Suprapubic skin (tissue), 4 donors: ENCODE results near the gene CABP2. TPM values are rescaled to one million over a fixed set of nuclear protein-coding genes. Genes with fewer than 3 reads are reported as not detected.
A peak's percentile ranks its signal among the peaks of the same experiment; 100 is the strongest.

Experiments
- DNase-seq, 2 donors: peaks; one replicate each; pipeline ENCODE4 v3.0.0-alpha.2; 2019; ENCODE audit warnings: low spot score in 2 of 2
- H3K27ac ChIP-seq: fragments of 200-600 bp; sonication (generic); one replicate; pipeline ENCODE4 v1.5.1; 2019
- H3K27me3 ChIP-seq: fragments of 200-600 bp; sonication (generic); one replicate; pipeline ENCODE4 v1.5.1; 2019
- H3K36me3 ChIP-seq: fragments of 200-600 bp; sonication (generic); one replicate; pipeline ENCODE4 v1.5.1; 2019
- H3K4me1 ChIP-seq: fragments of 200-600 bp; sonication (generic); one replicate; pipeline ENCODE4 v1.5.1; 2019
- H3K4me3 ChIP-seq: fragments of 200-600 bp; sonication (generic); one replicate; pipeline ENCODE4 v1.5.1; 2019; ENCODE audit warnings: mild to moderate bottlenecking
- H3K9me3 ChIP-seq: fragments of 200-600 bp; sonication (generic); one replicate; pipeline ENCODE4 v1.5.1; 2019
- EP300 ChIP-seq: sonication (generic); formaldehyde crosslinking; IDR thresholded peaks from one replicate; pipeline ENCODE4 v1.6.1; 2017; ENCODE audit warnings: antibody characterized with exemption
- POLR2A ChIP-seq, 2 donors: fragments of 450-650 bp; IDR thresholded peaks; one replicate each; pipeline ENCODE4 v1.6.1; 2017; ENCODE audit warnings: antibody characterized with exemption in 2 of 2, mild to moderate bottlenecking in 2 of 2, moderate library complexity in 2 of 2
- POLR2AphosphoS5 ChIP-seq, 3 donors: sonication (generic); formaldehyde crosslinking; IDR thresholded peaks; one replicate each; pipeline ENCODE4 v1.6.1; 2017; ENCODE audit warnings: antibody characterized with exemption in 3 of 3
- WGBS: methylation state at CpG from one replicate; pipeline ENCODE4 v1.1.5; 2018; 5-methylcytosine and 5-hydroxymethylcytosine counted together
- total RNA-seq, 4 donors: library from RNA; depleted of rRNA; stranded (reverse); fragments of >200 nt; gene quantifications; one replicate each; pipeline ENCODE4 v1.1.0, GENCODE V29; 2016
- TF ChIP-seq, protein P1 (sequence below), 2 donors: fragments of 200-600 bp in 1 of 2; fragments of 450-650 bp in 1 of 2; sonication (generic) in 1 of 2; IDR thresholded peaks; one replicate each; pipeline ENCODE4 v1.5.1; 2016 to 2019; ENCODE audit warnings: antibody characterized with exemption in 2 of 2, mild to moderate bottlenecking in 1 of 2, moderate library complexity in 1 of 2

The CABP2 gene
- total RNA-seq, 4 donors from 2014 or later, result not detected

DNA sequence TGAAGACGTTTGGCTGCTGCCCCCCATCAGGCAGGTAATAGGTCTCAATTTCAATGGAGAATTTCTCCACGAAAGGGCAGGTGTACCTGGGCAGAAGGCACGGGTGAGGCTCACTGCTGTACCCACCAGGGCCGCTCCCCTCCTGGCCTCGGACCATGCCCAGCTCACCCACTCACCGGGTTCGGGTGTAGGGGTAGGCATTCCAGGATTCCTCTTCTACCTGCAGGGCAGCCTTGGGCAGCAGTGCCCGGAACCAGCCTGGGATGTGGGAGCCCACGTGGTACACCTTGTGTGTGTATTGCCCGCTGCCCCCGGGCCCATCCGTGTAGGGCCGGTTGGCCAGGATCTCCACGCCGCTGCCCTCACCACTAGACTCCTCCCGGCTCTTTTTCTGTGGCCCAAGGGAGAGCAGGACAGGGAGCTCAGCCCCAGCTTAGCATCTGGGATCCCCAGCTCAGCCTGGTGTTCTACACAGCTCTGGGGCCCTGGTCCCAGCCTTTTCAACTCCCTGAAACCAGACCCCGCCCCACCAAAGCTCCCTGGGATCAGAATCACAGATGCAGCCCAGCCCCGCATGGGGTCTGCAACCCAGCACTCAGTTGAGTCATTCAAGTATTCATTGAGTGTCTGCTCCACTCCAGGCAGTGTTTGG, 20.8 kb downstream of the CABP2 start:
- WGBS, result 100% methylated on average over 5 of the region's 18 CpGs
- DNase-seq, result no peak
- H3K4me1 ChIP-seq, result peaks cover 40% of the 10 kb centered on the region
- H3K27ac ChIP-seq, result no peak overlapping the region
- no peaks in the 10 kb centered on the region for H3K27me3 ChIP-seq
- no peaks in the 10 kb centered on the region for H3K9me3 ChIP-seq
- H3K36me3 ChIP-seq, result peaks cover 12% of the 10 kb centered on the region
- H3K4me3 ChIP-seq, result no peak overlapping the region
- TF ChIP-seq EP300 (no peak), POLR2AphosphoS5 (IDR thresholded peaks at IDR 0.05) (no peak)

DNA sequence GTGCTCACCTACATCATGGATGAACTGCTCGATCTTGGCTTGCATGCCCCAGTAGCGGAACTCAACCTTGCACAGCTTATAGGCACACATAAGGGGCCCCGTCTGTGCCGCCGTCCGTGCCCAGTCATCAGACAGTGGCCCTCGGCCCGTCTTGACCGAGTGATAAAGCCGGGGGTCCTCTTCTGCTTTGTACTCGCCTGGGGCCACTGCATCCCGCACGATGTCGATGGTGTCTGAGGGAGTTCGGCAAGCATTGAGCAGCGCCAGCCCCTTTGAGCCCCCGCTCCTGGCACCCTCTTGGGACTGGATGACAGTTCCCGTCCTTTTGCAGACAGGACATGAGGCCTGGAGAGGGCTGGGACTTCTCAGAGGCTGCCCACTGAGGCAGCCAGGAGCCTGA, 21.4 kb downstream of the CABP2 start:
- Histone ChIP-seq H3K27me3 (no peaks in the 10 kb centered on the region), H3K36me3 (peaks cover 18% of the 10 kb centered on the region), H3K27ac (no peak overlapping the region), H3K4me1 (peaks cover 34% of the 10 kb centered on the region), H3K4me3 (no peak overlapping the region), H3K9me3 (no peaks in the 10 kb centered on the region)
- TF ChIP-seq, protein P1, sequence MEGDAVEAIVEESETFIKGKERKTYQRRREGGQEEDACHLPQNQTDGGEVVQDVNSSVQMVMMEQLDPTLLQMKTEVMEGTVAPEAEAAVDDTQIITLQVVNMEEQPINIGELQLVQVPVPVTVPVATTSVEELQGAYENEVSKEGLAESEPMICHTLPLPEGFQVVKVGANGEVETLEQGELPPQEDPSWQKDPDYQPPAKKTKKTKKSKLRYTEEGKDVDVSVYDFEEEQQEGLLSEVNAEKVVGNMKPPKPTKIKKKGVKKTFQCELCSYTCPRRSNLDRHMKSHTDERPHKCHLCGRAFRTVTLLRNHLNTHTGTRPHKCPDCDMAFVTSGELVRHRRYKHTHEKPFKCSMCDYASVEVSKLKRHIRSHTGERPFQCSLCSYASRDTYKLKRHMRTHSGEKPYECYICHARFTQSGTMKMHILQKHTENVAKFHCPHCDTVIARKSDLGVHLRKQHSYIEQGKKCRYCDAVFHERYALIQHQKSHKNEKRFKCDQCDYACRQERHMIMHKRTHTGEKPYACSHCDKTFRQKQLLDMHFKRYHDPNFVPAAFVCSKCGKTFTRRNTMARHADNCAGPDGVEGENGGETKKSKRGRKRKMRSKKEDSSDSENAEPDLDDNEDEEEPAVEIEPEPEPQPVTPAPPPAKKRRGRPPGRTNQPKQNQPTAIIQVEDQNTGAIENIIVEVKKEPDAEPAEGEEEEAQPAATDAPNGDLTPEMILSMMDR (IDR thresholded peaks at IDR 0.05), result no peak
- TF ChIP-seq POLR2A (IDR thresholded peaks at IDR 0.05) (no peak), EP300 (no peak), POLR2AphosphoS5 (IDR thresholded peaks at IDR 0.05) (no peak)
- no peak for DNase-seq
- WGBS, result 98% methylated on average over 13 of the region's 18 CpGs

DNA sequence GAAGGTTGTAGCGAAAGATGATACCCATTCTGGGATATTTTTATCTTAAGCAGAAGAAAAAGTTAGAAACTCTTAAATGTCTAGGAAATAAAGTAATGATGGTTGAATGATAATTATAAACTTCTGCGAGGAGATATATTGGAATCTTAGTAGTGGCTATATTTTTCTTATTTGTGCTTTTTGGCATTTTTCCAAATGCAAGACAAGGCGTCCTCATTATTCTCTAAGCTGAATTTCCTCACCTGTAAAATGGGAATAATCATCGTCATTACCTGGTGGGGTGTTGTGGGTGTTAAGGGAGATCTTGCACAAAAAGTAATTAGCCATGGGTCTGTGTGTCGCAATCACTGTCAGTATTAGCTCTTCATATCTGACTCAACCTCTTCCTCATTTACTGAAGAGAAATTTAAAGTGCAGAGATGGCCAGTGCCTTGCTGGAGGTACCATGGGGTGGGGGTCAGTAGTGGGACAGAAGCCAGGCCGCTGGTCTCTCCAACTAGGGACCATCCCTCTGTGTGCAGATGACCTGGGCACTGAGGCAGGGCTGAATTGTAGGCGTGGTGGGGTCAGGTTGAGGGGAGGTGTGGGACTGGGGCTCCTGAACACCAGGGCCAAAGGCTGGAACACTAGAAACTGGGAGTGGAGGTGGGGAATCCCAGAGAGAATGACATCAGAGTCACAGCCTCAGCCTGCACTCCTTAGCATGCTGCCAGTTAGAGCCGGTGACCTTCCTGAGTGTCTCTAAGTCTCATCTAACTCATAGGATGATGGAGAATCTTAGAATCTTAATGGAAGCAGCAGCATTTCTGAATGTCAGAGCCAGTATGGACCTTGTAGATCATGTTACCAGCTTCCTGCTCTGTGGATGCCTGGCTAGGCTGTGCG, 22.2 kb downstream of the CABP2 start:
- Histone ChIP-seq H3K27ac (no peak overlapping the region), H3K9me3 (no peaks in the 10 kb centered on the region), H3K36me3 (peaks cover 21% of the 10 kb centered on the region), H3K4me3 (no peak overlapping the region), H3K4me1 (peaks cover 26% of the 10 kb centered on the region), H3K27me3 (no peaks in the 10 kb centered on the region)
- no peak for DNase-seq
- 91% methylated on average over 9 of the region's 9 CpGs for WGBS
- TF ChIP-seq, protein P1 (IDR thresholded peaks at IDR 0.05), result no peak
- no peak for TF ChIP-seq POLR2A (IDR thresholded peaks at IDR 0.05)
- TF ChIP-seq EP300, result no peak
- TF ChIP-seq POLR2AphosphoS5 (IDR thresholded peaks at IDR 0.05), result no peak

DNA sequence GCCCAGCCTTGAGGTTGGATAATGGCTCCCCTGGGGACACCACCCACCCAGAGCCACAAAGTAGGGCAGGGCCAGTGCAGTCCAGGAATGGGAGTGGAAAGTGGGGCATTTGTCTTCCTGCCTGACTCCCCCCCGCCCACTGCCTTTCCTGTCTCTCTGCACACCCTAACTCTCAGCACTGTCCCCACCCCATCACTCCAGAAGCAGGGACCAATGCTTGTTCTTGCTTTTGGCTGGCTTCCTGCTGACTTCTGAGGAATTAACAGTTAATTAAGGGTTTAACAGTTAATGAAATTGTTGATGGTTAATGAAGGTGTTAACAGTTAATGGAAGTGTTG, 22.8 kb downstream of the CABP2 start:
- 71% methylated on average over 1 of the region's 1 CpG for WGBS
- no peak overlapping the region for H3K27ac ChIP-seq
- peaks cover 20% of the 10 kb centered on the region for H3K4me1 ChIP-seq
- TF ChIP-seq POLR2A (IDR thresholded peaks at IDR 0.05), result no peak
- TF ChIP-seq EP300, result no peak
- H3K4me3 ChIP-seq, result no peak overlapping the region
- H3K27me3 ChIP-seq, result no peaks in the 10 kb centered on the region
- peaks cover 27% of the 10 kb centered on the region for H3K36me3 ChIP-seq
- no peaks in the 10 kb centered on the region for H3K9me3 ChIP-seq
- no peak for DNase-seq

DNA sequence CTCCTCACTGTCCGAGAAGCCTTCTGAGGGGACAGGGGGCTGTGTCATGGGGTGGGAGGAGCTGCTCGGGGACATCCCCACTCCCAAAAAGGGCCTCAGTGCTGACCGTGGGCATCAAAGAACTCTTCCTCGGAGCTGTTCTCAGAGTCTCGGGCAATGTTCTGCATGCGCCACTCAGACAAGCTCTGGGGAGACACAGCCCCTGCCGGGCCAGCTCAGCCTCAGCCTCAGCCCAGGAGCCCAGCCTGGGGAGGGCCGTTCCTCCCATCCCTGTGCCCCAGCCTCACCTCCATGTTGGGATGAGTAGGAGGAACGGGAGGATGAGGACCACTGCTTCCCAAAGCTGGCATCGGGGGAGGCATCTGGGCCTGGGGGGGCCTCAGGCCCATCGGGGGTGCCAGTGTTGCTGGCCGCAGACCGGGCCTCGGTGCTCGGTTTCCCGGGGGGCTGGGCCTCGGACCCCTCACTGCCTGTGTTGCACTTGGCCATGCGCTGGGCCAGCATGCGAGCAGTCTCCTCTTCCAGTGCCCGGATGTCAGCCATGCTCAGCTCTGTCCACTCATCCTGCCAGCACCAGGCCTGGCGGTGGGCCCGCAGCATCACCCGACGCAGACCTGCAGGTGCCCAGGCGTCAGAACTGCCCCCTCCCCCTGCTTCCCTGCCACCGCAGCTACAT, 23.3 kb downstream of the CABP2 start:
- Histone ChIP-seq H3K36me3 (peaks cover 32% of the 10 kb centered on the region), H3K4me3 (no peak overlapping the region), H3K9me3 (no peaks in the 10 kb centered on the region), H3K27me3 (no peaks in the 10 kb centered on the region), H3K27ac (no peak overlapping the region), H3K4me1 (peaks cover 14% of the 10 kb centered on the region)
- 69% methylated on average over 11 of the region's 26 CpGs for WGBS
- no peak for DNase-seq
- TF ChIP-seq, protein P1 (IDR thresholded peaks at IDR 0.05), result no peak
- no peak for TF ChIP-seq EP300
- no peak for TF ChIP-seq POLR2AphosphoS5 (IDR thresholded peaks at IDR 0.05)
- TF ChIP-seq POLR2A (IDR thresholded peaks at IDR 0.05), result no peak

DNA sequence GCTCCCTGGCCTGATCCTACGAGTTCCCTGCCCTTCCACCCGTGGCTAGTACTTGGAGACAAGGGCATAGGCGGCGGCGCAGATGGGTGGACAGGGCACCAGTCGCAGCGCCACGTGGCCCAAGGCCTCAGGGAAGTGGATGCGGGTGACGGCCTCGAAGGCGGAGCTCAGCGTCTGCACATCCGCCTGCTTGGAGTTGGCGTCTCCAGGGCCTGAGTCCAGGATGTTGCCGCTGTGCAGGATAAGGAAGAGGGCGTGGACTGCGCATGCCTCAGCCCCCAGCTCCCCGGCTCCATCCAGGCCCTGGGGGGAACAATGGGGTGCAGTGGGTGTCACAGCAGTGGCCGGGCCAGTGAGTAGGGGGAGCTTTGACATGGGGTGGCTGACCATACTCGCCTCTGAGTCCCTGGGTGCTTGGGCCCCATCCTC, 24.7 kb downstream of the CABP2 start:
- DNase-seq, result peak in 1 of 2 donors; percentile 72
- TF ChIP-seq EP300, result no peak
- TF ChIP-seq, protein P1 (IDR thresholded peaks at IDR 0.05), result no peak
- no peak for TF ChIP-seq POLR2A (IDR thresholded peaks at IDR 0.05)
- TF ChIP-seq POLR2AphosphoS5 (IDR thresholded peaks at IDR 0.05), result no peak
- 93% methylated on average over 21 of the region's 21 CpGs for WGBS
- Histone ChIP-seq H3K27me3 (no peaks in the 10 kb centered on the region), H3K4me3 (no peak overlapping the region), H3K9me3 (no peaks in the 10 kb centered on the region), H3K4me1 (peaks cover under 1% of the 10 kb centered on the region), H3K27ac (no peak overlapping the region), H3K36me3 (peaks cover 45% of the 10 kb centered on the region)
